K562 (cell line): Measurements from ENCODE around the gene DUSP9. TPM values are rescaled to one million over a fixed set of nuclear protein-coding genes. Genes with fewer than 3 reads are reported as not detected.

Experiments used
- ATAC-seq: fragments of 200-7000 bp; cut with Tn5 transposase; 3 replicates; pipeline ENCODE4 v1.9.1; 2020; ENCODE audit warnings: moderate library complexity
- BruUV-seq: library from RNA; stranded (reverse); fragments of 400-500 nt; replicated peaks from 2 replicates; lab custom pipeline; 2021; lab: Mats Ljungman, UMichigan
- CTCF ChIA-PET: fragments of 300-600 bp; formaldehyde crosslinking; extraction: SDS; loops from one replicate; lab custom pipeline; 2021; ENCODE audit warnings: low intra/inter-chr PET ratio; lab: Yijun Ruan, JAX
- POLR2A ChIA-PET: fragments of 300-600, 350-650 bp; sonication (Branson Sonifier 250); formaldehyde crosslinking; extraction: SDS; loops from one replicate; lab custom pipeline; 2021; ENCODE audit warnings: antibody characterized with exemption, inconsistent platforms; lab: Yijun Ruan, JAX
- DNase-seq, 4 experiments: peaks; one replicate each; pipeline versions ENCODE4 v3.0.0 to v3.0.0-alpha.2; 2011 to 2018; ENCODE audit warnings: low spot score in 3 of 4, mixed read lengths in 3 of 4; ENCODE audit errors: extremely low read depth in 1 of 4
- FAIRE-seq: peaks from 2 replicates; lab custom pipeline; 2011; peaks lifted over from hg19 to GRCh38; lab: Jason Lieb, UNC
- H2AFZ ChIP-seq: 2 replicates; pipeline ENCODE4 v1.6.0; 2011; ENCODE audit warnings: low read depth, low read length, control low read depth, inconsistent platforms
- H3K27ac ChIP-seq: fragments of 200-600 bp; 3 replicates; pipeline ENCODE4 v1.8.0; 2011; ENCODE audit warnings: low read depth, mild to moderate bottlenecking, control low read depth, inconsistent platforms, low read length, moderate library complexity, mixed read lengths; ENCODE audit errors: extremely low read depth
- H3K27me3 ChIP-seq, 2 experiments: fragments of 300-600 bp in 1 of 2; 2 replicates in 1 of 2; 3 replicates in 1 of 2; pipeline versions ENCODE4 v1.6.0 to v1.8.0; 2011; ENCODE audit warnings: inconsistent platforms in 2 of 2, low read length in 2 of 2, mild to moderate bottlenecking in 1 of 2, mixed read lengths in 1 of 2, moderate library complexity in 1 of 2; ENCODE audit not compliant: control insufficient read depth in 2 of 2, insufficient read depth in 2 of 2
- H3K36me3 ChIP-seq: fragments of 300-600 bp; 3 replicates; pipeline ENCODE4 v1.8.0; 2011; ENCODE audit warnings: mild to moderate bottlenecking, low read length, inconsistent platforms; ENCODE audit not compliant: control insufficient read depth, insufficient read depth
- H3K4me1 ChIP-seq, 2 experiments: fragments of 200-600 bp in 1 of 2; replicated peaks in 1 of 2; 2 replicates in 1 of 2; 3 replicates in 1 of 2; pipeline versions ENCODE4 v1.5.1 to v1.8.0; 2011; ENCODE audit warnings: inconsistent platforms in 2 of 2, low read length in 2 of 2, mild to moderate bottlenecking in 1 of 2, mixed read lengths in 1 of 2, moderate library complexity in 1 of 2; ENCODE audit not compliant: control insufficient read depth in 2 of 2, insufficient read depth in 2 of 2
- H3K4me2 ChIP-seq: 2 replicates; pipeline ENCODE4 v1.6.1; 2011; ENCODE audit warnings: low read length, control low read depth, inconsistent platforms, mixed read lengths; ENCODE audit not compliant: insufficient read depth
- H3K4me3 ChIP-seq: fragments of 200-600 bp; sonication (generic), shearing (Covaris generic); 2 replicates; pipeline ENCODE4 v1.5.1; 2016; ENCODE audit warnings: control low read depth, inconsistent platforms
- H3K79me2 ChIP-seq: fragments of 200-600 bp; 3 replicates; pipeline ENCODE4 v1.8.0; 2011; ENCODE audit warnings: low read length, inconsistent platforms; ENCODE audit not compliant: control insufficient read depth, insufficient read depth
- H3K9ac ChIP-seq, 2 experiments: 2 replicates each; pipeline versions ENCODE4 v1.6.0 to v1.6.1; 2011; ENCODE audit warnings: low read depth in 2 of 2, low read length in 2 of 2, control low read depth in 1 of 2, inconsistent platforms in 1 of 2, mild to moderate bottlenecking in 1 of 2, mixed read lengths in 1 of 2; ENCODE audit not compliant: insufficient read depth in 1 of 2
- H3K9me1 ChIP-seq: one replicate; pipeline ENCODE4 v1.6.0; 2011; ENCODE audit warnings: inconsistent platforms, mild to moderate bottlenecking, low read length, moderate library complexity; ENCODE audit not compliant: control insufficient read depth, insufficient read depth
- H3K9me3 ChIP-seq: replicated peaks from 2 replicates; pipeline ENCODE4 v1.5.1; 2011; ENCODE audit warnings: low read depth, low read length, inconsistent platforms; ENCODE audit not compliant: control insufficient read depth, insufficient read depth
- H4K20me1 ChIP-seq: replicated peaks from 2 replicates; pipeline ENCODE4 v1.6.1; 2011; ENCODE audit warnings: low read length, inconsistent platforms, mixed read lengths; ENCODE audit not compliant: control insufficient read depth, insufficient read depth
- EHMT2 ChIP-seq: fragments of 450-650 bp; IDR thresholded peaks from 2 replicates; pipeline ENCODE4 v1.6.1; 2018; ENCODE audit warnings: antibody characterized with exemption
- ETS1 ChIP-seq: conservative IDR thresholded peaks from 2 replicates; pipeline ENCODE4 v1.6.1; 2011; ENCODE audit warnings: low read depth, mild to moderate bottlenecking, low read length; ENCODE audit not compliant: control insufficient read depth
- FIP1L1 ChIP-seq: fragments of 200-400 bp; formaldehyde crosslinking; IDR thresholded peaks from 2 replicates; pipeline ENCODE4 v1.6.1; 2018; ENCODE audit warnings: mild to moderate bottlenecking, low read depth, low read length; ENCODE audit not compliant: poor library complexity, severe bottlenecking
- MAFK ChIP-seq: IDR thresholded peaks from 2 replicates; pipeline ENCODE4 v1.6.1; 2011; ENCODE audit warnings: low read length, improper control_type of control experiment
- POLR3G ChIP-seq: IDR thresholded peaks from 2 replicates; pipeline ENCODE4 v1.6.1; 2011; ENCODE audit not compliant: insufficient read length, insufficient replicate concordance; ENCODE audit errors: extremely low read depth
- SMARCB1 ChIP-seq: IDR thresholded peaks from 2 replicates; pipeline ENCODE4 v1.6.1; 2011; ENCODE audit warnings: improper control_type of control experiment, low read depth; ENCODE audit not compliant: insufficient read length
- STAT6 ChIP-seq: sonication (generic); formaldehyde crosslinking; IDR thresholded peaks from 2 replicates; pipeline ENCODE4 v1.8.1; 2023; ENCODE audit warnings: mild to moderate bottlenecking, missing genetic modification reagents
- THAP12 ChIP-seq: fragments of 250-450 bp; sonication (Bioruptor Pico); IDR thresholded peaks from 2 replicates; pipeline ENCODE4 v1.9.0; 2021; ENCODE audit warnings: mild to moderate bottlenecking, inconsistent platforms
- ZNF253 ChIP-seq: fragments of 250-450 bp; sonication (Bioruptor Pico); conservative IDR thresholded peaks from 2 replicates; pipeline ENCODE4 v1.6.1; 2021; ENCODE audit warnings: mild to moderate bottlenecking
- ZNF518B ChIP-seq: fragments of 250-450 bp; sonication (Bioruptor Pico); IDR thresholded peaks from 2 replicates; pipeline ENCODE4 v1.5.0; 2021; ENCODE audit warnings: mild to moderate bottlenecking, moderate library complexity
- WGBS: fragments of 100-300 bp; shearing (Covaris generic); methylation state at CpG from one replicate; pipeline ENCODE4 v1.1.6; 2016; ENCODE audit warnings: low coverage, mixed read lengths; ENCODE audit not compliant: insufficient coverage; ENCODE audit errors: missing lambda C conversion rate; 5-methylcytosine and 5-hydroxymethylcytosine counted together
- in situ Hi-C: fragments of 300-500 bp; cut with MboI; formaldehyde crosslinking; loops from 4 replicates; pipeline ENCODE4 v1.15.0; 2018; ENCODE audit warnings: inconsistent platforms, mixed read lengths
- intact Hi-C: fragments of 100-400 bp; cut with micrococcal nuclease; formaldehyde crosslinking; loops from 2 replicates; pipeline ENCODE4 v1.14.2; 2022
- polyA plus RNA-seq, 8 experiments: library from polyadenylated mRNA; depleted of rRNA in 4 of 8; stranded (reverse) in 5 of 8; unstranded in 3 of 8; fragments of >200 nt; fragmentation: Nextera tagmentation in 2 of 8; fragmentation: Illumina TruSeq in 1 of 8; extraction: Ambion mirVana in 2 of 8; extraction: Trizol in 1 of 8; gene quantifications; 2 replicates each; pipeline versions ENCODE4 v1.2.1 to v1.2.3, GENCODE V29; 2011 to 2014; ENCODE audit warnings: inconsistent platforms in 1 of 8, missing spikeins in 1 of 8
- total RNA-seq, 7 experiments: library from RNA; depleted of rRNA in 6 of 7; stranded (reverse); fragments of >200 nt in 6 of 7; fragmentation: Illumina TruSeq in 2 of 7; extraction: Trizol in 2 of 7; gene quantifications; 2 replicates each; pipeline versions ENCODE4 v1.2.1 to v1.2.3, GENCODE V29; 2011 to 2021; ENCODE audit warnings: low replicate concordance in 1 of 7

Gene DUSP9
- total and polyA plus RNA-seq, 9 of the 15 experiments (the other 6 are each of a cell fraction or from before 2014, with no cell fraction given), result 0.11 to 14.1 (median 5.5) TPM

- Histone ChIP-seq H3K4me3 (no peak overlapping the region), H4K20me1 (no peaks in the 10 kb centered on the region), H3K9me1 (peaks cover 4% of the 10 kb centered on the region), H3K79me2 (no peaks in the 10 kb centered on the region; the same call in 2 of the 3 replicates), H3K36me3 (no peaks in the 10 kb centered on the region), H3K4me2 (no peak overlapping the region), H3K9ac (0 out of 4 replicates have a peak overlapping the region, but pooled peaks of 1 of the 2 experiments have one; percentile 9), H3K9me3 (no peaks in the 10 kb centered on the region), H3K4me1 (peaks cover 17 to 60% of the 10 kb centered on the region in 2 experiments), H2AFZ (no peak overlapping the region), H3K27me3 (peaks cover 2 to 18% of the 10 kb centered on the region in 2 experiments; a peak in 3 of 5 replicates), H3K27ac (no peak overlapping the region)
- POLR2A ChIA-PET, result no interaction called here
- CTCF ChIA-PET, result interaction anchor here (1.3 kb wide), 1 partner anchor 60 kb away, joined by 4 read pairs; no protein-coding TSS in a partner anchor
- no TSS peak for BruUV-seq
- DNase-seq (no peak), ATAC-seq (no peak), FAIRE-seq (no peak)
- in situ Hi-C loops, result loop anchor here (5.0 to 10.0 kb wide), 3 partner anchors 58 to 725 kb away; no protein-coding TSS in a partner anchor
- 66% methylated on average over 8 of the region's 23 CpGs for WGBS
- intact Hi-C loops, result loop anchor here (5.0 to 10.0 kb wide), 3 partner anchors 113 to 715 kb away; no protein-coding TSS in a partner anchor
- TF ChIP-seq ZNF518B (CRISPR knock-in tag) (no peak), MAFK (no peak), STAT6 (CRISPR knock-in tag) (no peak), SMARCB1 (no peak), THAP12 (CRISPR knock-in tag) (no peak), FIP1L1 (no peak), ETS1 (no peak), ZNF253 (CRISPR knock-in tag) (no peak), EHMT2 (no peak), POLR3G (no peak)
Observed at GRCh38 chrX:153669901-153670731, 23.1 kb downstream of the DUSP9 start.
